ENCODE data around the gene OTOF. TPM values are rescaled to one million over a fixed set of nuclear protein-coding genes. Genes with fewer than 3 reads are reported as not detected.
"Not testable (repeated sequence)": the region's sequence is repeated elsewhere in the genome, so short reads cannot be mapped to it uniquely, and the experiment has no call there.

OTOF gene
- total RNA-seq, 1 experiment from 2014 or later, result 0.10 TPM

DNA sequence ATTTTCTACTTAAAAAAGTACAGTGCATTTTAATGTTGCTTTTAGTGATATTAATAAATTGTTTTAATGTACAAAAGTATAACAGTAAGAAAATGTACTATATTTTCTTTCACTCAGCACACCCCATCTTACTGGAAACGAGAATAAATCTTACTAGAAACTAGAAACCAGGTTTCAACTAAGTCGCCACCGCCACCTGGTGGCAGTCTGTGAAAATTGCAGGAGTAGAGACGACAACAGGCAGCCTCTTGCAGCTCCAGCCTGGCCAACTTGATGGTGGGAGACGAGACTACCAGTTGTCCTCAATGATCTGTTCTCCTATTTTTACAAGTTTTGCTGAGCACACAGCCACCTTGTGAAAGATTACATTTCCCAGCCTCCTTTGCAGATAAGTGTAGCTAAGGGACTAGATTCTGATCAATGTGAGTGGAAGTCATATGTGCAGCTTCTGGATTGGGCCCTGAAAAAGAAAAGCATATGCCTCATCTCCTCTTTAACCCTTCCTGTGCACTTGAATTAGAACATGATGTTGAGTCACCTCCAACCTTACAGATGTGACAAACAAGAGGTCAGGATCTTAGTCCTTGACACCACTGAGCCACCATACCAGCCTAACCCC is 8.7 kb downstream of the OTOF start:
- Histone ChIP-seq H3K4me2 (ENCODE audit: low read length) (no peak overlapping the region), H3K9ac (ENCODE audit: low read length) (no peak overlapping the region), H4K20me1 (ENCODE audit: insufficient read depth) (no peaks in the 10 kb centered on the region), H3K9me2 (ENCODE audit: insufficient read depth) (no peaks in the 10 kb centered on the region), H3K27ac (ENCODE audit: low read depth, low read length) (no peak overlapping the region), H2AFZ (ENCODE audit: low read depth, low read length, poor library complexity, severe bottlenecking) (no peak overlapping the region), H3K9me3 (ENCODE audit: control insufficient read depth in 1 of 2, insufficient read depth in 1 of 2, low read depth in 1 of 2, low read length in 2 of 2) (no peaks in the 10 kb centered on the region), H3K36me3 (ENCODE audit: control insufficient read depth in 1 of 2, insufficient read depth in 2 of 2, low read length in 2 of 2) (no peaks in the 10 kb centered on the region), H3K4me3 (replicated peaks in 1 of 2; ENCODE audit: low read depth in 1 of 2, low read length in 2 of 2) (no peak overlapping the region), H3K4me1 (ENCODE audit: control insufficient read depth in 1 of 2, insufficient read depth in 2 of 2, low read length in 2 of 2) (no peaks in the 10 kb centered on the region), H3K79me2 (ENCODE audit: insufficient read depth, low read length) (no peaks in the 10 kb centered on the region), H3K27me3 (ENCODE audit: insufficient read depth, low read length) (no peaks in the 10 kb centered on the region)
- BruUV-seq (replicated peaks), result no TSS peak
- intact Hi-C loops (cut with micrococcal nuclease), result loop anchor here (1.0 to 5.0 kb wide), 5 partner anchors 153 to 518 kb away; no protein-coding TSS in a partner anchor
- ChIA-PET CTCF (interaction anchor here (0.6 to 1.2 kb wide), 4 partner anchors 9 to 518 kb away, joined by 3 to 9 read pairs (median 4); no protein-coding TSS in a partner anchor), POLR2A (no interaction called here), RAD21 (ENCODE audit: low non-redundant PET in 1 of 2, low total read pairs in 2 of 2, uncharacterized antibody in 2 of 2, unreplicated experiment in 2 of 2) (interaction anchor here (0.6 to 1.2 kb wide), 2 partner anchors 234 to 268 kb away, joined by 3 read pairs; no protein-coding TSS in a partner anchor)
- peak; percentile 74 for DNase-seq (ENCODE audit: low read depth, low spot score)
- peak; percentile 70 for ATAC-seq
- peak; percentile 91 for TF ChIP-seq RAD21 (IDR thresholded peaks at IDR 0.05; ENCODE audit: low read depth)
- TF ChIP-seq, protein P1, sequence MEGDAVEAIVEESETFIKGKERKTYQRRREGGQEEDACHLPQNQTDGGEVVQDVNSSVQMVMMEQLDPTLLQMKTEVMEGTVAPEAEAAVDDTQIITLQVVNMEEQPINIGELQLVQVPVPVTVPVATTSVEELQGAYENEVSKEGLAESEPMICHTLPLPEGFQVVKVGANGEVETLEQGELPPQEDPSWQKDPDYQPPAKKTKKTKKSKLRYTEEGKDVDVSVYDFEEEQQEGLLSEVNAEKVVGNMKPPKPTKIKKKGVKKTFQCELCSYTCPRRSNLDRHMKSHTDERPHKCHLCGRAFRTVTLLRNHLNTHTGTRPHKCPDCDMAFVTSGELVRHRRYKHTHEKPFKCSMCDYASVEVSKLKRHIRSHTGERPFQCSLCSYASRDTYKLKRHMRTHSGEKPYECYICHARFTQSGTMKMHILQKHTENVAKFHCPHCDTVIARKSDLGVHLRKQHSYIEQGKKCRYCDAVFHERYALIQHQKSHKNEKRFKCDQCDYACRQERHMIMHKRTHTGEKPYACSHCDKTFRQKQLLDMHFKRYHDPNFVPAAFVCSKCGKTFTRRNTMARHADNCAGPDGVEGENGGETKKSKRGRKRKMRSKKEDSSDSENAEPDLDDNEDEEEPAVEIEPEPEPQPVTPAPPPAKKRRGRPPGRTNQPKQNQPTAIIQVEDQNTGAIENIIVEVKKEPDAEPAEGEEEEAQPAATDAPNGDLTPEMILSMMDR (IDR thresholded peaks at IDR 0.05 in 2 of 3, conservative IDR thresholded peaks at IDR 0.05 in 1 of 3; ENCODE audit: borderline replicate concordance in 1 of 3, insufficient read depth in 1 of 3, low read depth in 2 of 3, low read length in 2 of 3), result peak; percentile 81 to 87 (median 84)
- TF ChIP-seq ZNF274 (IDR thresholded peaks at IDR 0.05; ENCODE audit: low read depth, low read length), result no peak

DNA sequence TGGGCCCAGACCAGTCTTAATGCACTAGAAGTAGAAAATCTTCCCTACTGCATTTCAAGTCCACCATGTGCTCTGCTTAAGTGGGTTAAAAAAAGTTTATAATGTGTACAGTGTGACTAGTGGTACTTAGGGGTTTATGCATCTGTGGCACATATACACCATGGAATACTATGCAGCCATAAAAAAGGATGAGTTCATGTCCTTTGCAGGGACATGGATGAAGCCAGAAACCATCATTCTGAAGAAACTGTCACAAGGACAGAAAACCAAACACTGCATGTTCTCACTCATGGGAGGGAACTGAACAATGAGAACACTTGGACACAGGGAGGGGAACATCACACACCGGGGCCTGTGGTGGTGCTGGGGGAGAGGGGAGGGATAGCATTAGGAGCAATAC is 9.4 kb downstream of the OTOF start:
- H3K27ac ChIP-seq (ENCODE audit: low read depth, low read length); H3K4me3 ChIP-seq (replicated peaks in 1 of 2; ENCODE audit: low read depth in 1 of 2, low read length in 2 of 2); H3K4me1 ChIP-seq (ENCODE audit: control insufficient read depth in 1 of 2, insufficient read depth in 2 of 2, low read length in 2 of 2); H3K79me2 ChIP-seq (ENCODE audit: insufficient read depth, low read length); BruUV-seq (replicated peaks); H3K9me3 ChIP-seq (ENCODE audit: control insufficient read depth in 1 of 2, insufficient read depth in 1 of 2, low read depth in 1 of 2, low read length in 2 of 2); H3K4me2 ChIP-seq (ENCODE audit: low read length); H3K36me3 ChIP-seq (ENCODE audit: control insufficient read depth in 1 of 2, insufficient read depth in 2 of 2, low read length in 2 of 2); POLR2A ChIA-PET; ATAC-seq; H3K9ac ChIP-seq (ENCODE audit: low read length); H4K20me1 ChIP-seq (ENCODE audit: insufficient read depth); H3K27me3 ChIP-seq (ENCODE audit: insufficient read depth, low read length); H3K9me2 ChIP-seq (ENCODE audit: insufficient read depth); DNase-seq (ENCODE audit: low read depth, low spot score); H2AFZ ChIP-seq (ENCODE audit: low read depth, low read length, poor library complexity, severe bottlenecking): not testable (repeated sequence)
- intact Hi-C loops (cut with micrococcal nuclease), result loop anchor here (2.0 to 5.0 kb wide), 4 partner anchors 234 to 518 kb away; no protein-coding TSS in a partner anchor
- RAD21 ChIA-PET (ENCODE audit: low non-redundant PET in 1 of 2, low total read pairs in 2 of 2, uncharacterized antibody in 2 of 2, unreplicated experiment in 2 of 2), result interaction anchor here (0.6 to 1.2 kb wide), 2 partner anchors 233 to 267 kb away, joined by 3 read pairs; no protein-coding TSS in a partner anchor
- CTCF ChIA-PET, result interaction anchor here (1.0 to 1.2 kb wide), 3 partner anchors 8 to 517 kb away, joined by 3 to 9 read pairs (median 4); no protein-coding TSS in a partner anchor

All from HCT116 (cell line).